Measurements from ENCODE around the gene LRRC59. TPM values are rescaled to one million over a fixed set of nuclear protein-coding genes. Genes with fewer than 3 reads are reported as not detected.

Gene LRRC59
- total and polyA plus RNA-seq, 2 donors (not counting 1 experiment from before 2014, with no cell fraction given) = 27.7 to 31.2 TPM

DNA sequence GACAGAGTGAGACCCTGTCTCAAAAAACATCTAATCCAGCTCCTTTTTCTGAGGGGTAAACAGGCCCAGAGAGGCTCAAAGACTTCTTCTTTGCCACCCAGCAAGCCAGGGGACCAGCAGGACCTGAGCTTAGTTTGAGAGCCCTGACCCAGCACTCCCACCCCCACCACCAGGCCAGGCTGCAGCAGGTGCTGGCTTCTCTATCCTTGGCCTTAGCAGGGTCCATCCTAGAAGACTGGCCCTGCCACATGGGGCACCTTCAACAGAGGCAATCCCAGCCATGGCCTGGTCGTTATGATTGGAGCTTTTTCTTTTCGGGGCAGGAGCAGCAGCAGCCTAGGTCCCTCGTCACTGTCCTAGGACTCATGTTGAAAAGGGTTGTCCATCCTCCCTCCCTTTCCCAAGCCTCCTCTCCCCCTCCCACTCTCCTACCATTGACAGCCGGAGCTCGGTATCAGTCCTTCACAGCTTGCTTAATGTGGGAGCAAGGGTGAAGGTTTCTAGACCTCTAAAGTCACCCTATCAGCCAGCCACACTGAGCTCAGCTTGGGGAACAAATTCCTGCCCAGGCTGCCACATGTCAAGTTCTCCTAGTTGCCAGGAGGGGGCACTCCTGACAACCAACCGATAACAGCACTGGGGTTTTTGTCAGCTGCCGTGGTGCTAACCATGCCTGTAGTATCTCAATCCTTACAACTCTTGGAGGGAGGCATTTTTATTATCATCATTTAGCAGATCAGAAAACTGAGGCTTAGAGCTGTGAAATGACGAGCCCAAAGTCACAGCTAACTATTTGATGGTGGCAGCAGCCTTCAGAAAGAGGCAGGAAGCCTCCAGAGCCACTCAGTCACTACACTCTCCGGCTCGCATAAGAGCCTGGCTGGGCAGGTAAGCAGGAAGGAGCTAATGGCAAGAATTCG is 35.5 kb downstream of the LRRC59 start:
- intact Hi-C loops (cut with micrococcal nuclease) = loop anchor here (1.0 to 2.0 kb wide), 4 partner anchors 10 to 139 kb away; partner anchors contain the start of gene XYLT2
- Histone ChIP-seq H3K4me3 (ENCODE audit: control extremely low read depth in 1 of 5, extremely low read depth in 1 of 5, insufficient read depth in 1 of 5, low read depth in 2 of 5, low read length in 4 of 5) (no peak overlapping the region), H3K9ac (ENCODE audit: low read length) (no peak overlapping the region), H4K20me1 (ENCODE audit: control insufficient read depth, insufficient read depth, low read length, poor library complexity, severe bottlenecking) (peaks cover 26% of the 10 kb centered on the region), H3K4me1 (ENCODE audit: control insufficient read depth in 2 of 2, insufficient read depth in 2 of 2, low read length in 2 of 2) (peaks cover 5 to 8% of the 10 kb centered on the region in 2 donors), H2AFZ (ENCODE audit: insufficient read depth, low read depth, low read length, poor library complexity, severe bottlenecking) (no peak overlapping the region), H3K4me2 (replicated peaks; ENCODE audit: low read depth, low read length, poor library complexity, severe bottlenecking) (peak overlapping the region; percentile 27), H3K79me2 (ENCODE audit: control insufficient read depth, insufficient read depth, low read length) (peaks cover 4% of the 10 kb centered on the region), H3K9me3 (ENCODE audit: control extremely low read depth in 1 of 3, control insufficient read depth in 2 of 3, insufficient read depth in 1 of 3, low read length in 2 of 3) (no peaks in the 10 kb centered on the region), H3K27me3 (replicated peaks in 1 of 4; ENCODE audit: control extremely low read depth in 1 of 4, control insufficient read depth in 3 of 4, insufficient read depth in 4 of 4, low read length in 3 of 4) (no peaks in the 10 kb centered on the region), H3K27ac (ENCODE audit: low read length in 2 of 2) (no peak overlapping the region), H3K36me3 (replicated peaks in 1 of 2; ENCODE audit: control extremely low read depth in 1 of 2, control insufficient read depth in 1 of 2, extremely low read depth in 1 of 2, insufficient read depth in 2 of 2, low read length in 1 of 2) (peaks cover 0 to 43% of the 10 kb centered on the region in 2 experiments)
- POLR2A ChIA-PET = interaction anchor here (1.0 to 1.3 kb wide), 3 partner anchors 16 to 118 kb away, joined by 3 to 8 read pairs (median 4); partner anchors contain the start of genes LRRC59 and XYLT2
- no peaks in the 10 kb centered on the region for H3K9me3 Mint-ChIP-seq (ENCODE audit: insufficient read depth)
- CTCF ChIA-PET = interaction anchor here (0.8 to 5.0 kb wide), 30 partner anchors 10 to 343 kb away, joined by 3 to 43 read pairs (median 4); partner anchors contain the start of genes EME1, LRRC59, MRPL27 and RSAD1
- TF ChIP-seq, protein P1, sequence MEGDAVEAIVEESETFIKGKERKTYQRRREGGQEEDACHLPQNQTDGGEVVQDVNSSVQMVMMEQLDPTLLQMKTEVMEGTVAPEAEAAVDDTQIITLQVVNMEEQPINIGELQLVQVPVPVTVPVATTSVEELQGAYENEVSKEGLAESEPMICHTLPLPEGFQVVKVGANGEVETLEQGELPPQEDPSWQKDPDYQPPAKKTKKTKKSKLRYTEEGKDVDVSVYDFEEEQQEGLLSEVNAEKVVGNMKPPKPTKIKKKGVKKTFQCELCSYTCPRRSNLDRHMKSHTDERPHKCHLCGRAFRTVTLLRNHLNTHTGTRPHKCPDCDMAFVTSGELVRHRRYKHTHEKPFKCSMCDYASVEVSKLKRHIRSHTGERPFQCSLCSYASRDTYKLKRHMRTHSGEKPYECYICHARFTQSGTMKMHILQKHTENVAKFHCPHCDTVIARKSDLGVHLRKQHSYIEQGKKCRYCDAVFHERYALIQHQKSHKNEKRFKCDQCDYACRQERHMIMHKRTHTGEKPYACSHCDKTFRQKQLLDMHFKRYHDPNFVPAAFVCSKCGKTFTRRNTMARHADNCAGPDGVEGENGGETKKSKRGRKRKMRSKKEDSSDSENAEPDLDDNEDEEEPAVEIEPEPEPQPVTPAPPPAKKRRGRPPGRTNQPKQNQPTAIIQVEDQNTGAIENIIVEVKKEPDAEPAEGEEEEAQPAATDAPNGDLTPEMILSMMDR (IDR thresholded peaks at IDR 0.05) = peak; percentile 81
- no peak for TF ChIP-seq EZH2 (IDR thresholded peaks at IDR 0.05; ENCODE audit: borderline replicate concordance, insufficient read depth, low read depth, low read length, poor library complexity, severe bottlenecking)
- 62% methylated on average over 6 of the region's 11 CpGs for WGBS (ENCODE audit: insufficient coverage)
- peak overlapping the region; percentile 51 for H3K27ac Mint-ChIP-seq
- ATAC-seq (ENCODE audit: low read depth) (peak; percentile 93), DNase-seq (peak; percentile 76)
- H3K4me3 Mint-ChIP-seq = no peak overlapping the region
- peaks cover 8% of the 10 kb centered on the region for H3K4me1 Mint-ChIP-seq
- H3K27me3 Mint-ChIP-seq = no peaks in the 10 kb centered on the region

Data from B cell (primary cell).